ENCODE data around the gene ZNF555.

ZNF555 gene

DNA sequence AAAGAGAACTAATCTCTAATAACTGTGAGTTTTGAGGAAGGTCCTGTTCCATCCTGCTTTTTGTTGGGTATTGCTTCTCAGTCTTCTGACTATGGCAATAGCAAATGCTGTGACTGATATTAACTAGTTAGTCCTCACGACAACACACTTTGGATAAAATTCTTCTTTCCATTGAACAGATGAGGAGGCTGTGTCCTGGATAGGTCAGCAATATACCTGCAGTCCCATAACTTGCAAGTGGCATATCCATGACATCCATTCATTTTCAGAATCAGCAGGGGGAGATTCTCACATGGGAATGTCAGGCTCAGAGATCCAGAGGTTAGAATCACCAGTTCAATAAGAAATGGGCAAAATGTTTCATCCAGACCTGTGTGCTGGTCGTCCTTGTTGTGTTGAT, 14.3 kb upstream of the ZNF555 start:
- no peak for DNase-seq (ENCODE audit: low read depth)

DNA sequence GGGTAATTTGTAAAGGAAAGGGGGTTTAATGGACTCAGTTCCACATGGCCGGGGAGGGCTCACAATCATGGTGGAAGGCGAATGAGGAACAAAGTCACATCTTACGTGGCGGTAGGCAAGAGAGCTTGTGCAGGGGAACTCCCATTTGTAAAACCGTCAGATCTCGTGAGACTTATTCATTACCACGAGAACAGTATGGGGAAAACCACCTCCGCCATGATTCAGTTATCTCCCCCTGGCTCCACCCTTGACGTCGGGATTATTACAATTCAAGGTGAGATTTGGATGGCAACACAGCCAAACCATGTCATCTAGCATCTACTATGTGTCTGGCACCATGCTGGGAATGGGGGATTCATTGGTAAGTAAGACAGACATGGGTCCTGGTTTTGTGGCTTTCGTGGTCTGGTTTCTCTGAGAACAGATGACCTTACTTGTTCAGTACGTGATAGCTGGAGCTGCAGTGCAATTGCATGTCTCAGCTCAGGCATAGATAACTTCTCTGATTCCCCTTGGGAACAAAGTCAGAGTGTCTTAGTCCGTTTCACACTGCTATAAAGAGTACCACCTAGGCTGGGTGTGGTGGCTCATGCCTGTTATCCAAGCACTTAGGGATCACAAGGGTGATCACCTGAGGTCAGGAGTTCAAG, 13.3 kb upstream of the ZNF555 start:
- no peak for DNase-seq (ENCODE audit: low read depth)

DNA sequence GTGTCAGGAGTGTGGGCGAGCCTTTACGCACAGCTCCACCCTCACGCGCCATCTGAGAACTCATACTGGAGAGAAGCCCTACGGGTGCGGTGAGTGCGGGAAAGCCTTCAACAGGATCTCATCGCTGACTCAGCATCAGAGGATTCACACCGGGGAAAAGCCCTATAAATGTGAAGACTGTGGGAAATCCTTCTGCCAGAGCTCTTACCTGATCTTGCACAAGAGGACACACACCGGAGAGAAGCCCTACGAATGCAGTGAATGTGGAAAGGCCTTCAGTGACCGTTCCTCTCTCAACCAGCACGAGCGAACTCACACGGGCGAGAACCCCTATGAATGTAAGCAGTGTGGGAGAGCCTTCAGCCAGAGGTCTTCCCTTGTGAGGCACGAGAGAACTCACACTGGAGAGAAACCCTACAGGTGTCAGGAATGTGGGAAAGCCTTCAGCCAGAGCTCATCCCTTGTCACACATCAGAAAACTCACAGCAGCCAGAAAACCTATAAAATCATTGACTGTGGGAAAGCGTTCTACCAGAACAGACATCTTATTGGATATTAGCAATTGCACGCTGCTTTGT, 6.9 kb upstream of the ZNF555 start:
- DNase-seq (ENCODE audit: low read depth), result no peak

DNA sequence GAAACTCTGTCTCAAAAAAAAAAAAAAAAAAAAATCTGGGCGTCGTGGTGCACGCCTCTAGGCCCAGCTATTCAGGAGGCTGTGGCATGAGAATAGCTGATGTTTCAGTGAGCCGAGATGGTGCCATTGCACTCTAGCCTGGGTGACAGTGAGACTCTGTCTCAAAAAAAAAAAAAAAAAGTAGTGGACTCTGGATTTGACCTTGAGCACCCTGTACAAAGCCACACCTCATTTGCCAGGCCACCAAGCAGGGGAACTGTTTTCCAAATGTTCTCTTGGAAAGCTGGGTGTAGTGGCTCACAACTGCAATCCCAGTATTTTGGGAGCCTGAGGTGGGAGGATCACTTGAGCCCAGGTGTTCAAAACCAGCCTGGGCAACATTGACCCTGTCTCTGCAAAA, 3.8 kb upstream of the ZNF555 start:
- no peak for DNase-seq (ENCODE audit: low read depth)

DNA sequence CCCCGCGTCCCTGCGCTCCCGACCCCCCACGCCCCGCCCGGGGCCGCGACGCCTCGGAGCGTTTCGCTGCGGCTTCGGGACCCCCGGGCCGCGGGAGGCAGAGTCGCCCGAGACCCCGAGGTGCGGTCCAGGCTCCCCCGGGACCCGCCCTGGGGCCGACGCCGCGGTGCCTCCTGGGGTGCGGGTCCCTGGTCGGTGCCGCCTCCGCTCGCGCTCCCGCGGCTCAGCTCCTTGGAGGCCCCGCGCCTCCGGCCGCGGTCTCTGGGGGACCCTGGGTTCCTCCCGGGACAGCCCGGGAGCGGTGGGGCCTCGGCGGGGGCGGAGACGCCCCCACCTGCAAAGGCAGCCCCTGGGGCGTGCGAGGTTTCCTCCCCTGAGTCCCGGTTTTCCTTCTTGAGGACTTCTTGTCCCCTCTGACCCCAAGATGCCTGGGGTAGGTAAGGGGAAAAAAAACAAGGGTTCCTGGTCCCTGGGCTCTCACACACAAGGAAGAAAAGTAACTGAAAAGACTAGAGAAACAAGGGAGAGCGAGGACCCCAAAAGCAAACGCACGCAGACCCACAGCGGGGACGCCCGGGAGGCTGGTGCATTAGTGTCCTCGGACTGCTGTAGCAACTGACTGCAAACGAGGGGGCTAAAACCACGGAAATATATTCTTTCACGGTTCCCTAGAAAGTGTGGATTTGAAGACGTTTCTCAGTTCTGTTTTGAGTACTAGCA, 740 bp downstream of the ZNF555 start:
- DNase-seq (ENCODE audit: low read depth), result no peak

DNA sequence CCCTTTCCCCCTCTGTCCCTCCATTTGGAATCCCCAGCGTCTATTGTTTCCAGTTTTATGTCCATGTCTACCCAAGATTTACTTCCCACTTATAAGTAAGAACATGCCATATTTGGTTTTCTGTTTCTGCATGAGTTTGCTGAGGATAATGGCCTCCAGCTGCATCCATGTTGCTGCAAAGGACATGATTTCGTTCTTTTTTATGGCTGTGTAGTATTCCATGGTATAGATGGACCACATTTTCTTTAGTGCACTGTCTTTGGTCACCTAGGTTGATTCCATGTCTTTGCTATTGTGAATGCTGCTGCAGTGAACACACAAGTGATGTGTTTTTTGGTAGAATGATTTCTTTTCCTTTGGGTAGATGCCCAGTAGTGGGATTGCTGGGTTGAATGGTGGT, 3.8 kb downstream of the ZNF555 start:
- DNase-seq (ENCODE audit: low read depth), result no peak

DNA sequence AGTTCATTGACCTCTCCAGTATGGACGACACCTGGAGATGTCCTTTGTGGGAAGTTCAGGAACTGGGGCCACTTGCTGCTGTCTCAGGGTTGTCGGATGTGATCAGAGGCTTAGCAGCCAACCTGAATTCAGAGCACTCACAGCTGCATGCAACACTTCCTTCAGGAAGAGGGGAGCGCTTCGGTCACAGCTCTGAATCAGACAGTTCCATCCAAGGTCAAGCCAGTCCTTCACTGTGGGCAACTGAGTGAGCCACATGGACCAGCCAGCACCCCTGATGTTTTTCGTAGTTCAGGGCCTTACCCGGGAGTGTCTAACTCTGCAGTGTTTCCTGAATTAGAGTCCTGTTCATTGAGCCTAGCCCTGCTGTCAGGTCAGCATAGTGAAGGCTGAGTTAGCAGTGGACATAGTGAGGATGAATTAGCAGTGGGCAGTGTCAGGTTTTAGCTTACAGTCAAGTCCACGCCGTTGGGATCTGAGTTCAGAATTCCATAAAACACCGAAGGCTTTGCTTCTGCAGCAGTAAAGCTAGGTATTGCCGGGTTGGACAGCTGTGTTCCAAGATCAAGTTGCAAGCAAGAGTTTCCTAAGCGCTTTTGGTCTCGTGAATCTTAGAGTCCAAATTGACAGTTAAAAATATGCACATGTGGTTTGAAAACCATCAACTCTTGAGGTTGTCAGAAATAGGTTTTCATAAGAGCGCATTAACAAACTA, 5.1 kb downstream of the ZNF555 start:
- DNase-seq (ENCODE audit: low read depth), result no peak

DNA sequence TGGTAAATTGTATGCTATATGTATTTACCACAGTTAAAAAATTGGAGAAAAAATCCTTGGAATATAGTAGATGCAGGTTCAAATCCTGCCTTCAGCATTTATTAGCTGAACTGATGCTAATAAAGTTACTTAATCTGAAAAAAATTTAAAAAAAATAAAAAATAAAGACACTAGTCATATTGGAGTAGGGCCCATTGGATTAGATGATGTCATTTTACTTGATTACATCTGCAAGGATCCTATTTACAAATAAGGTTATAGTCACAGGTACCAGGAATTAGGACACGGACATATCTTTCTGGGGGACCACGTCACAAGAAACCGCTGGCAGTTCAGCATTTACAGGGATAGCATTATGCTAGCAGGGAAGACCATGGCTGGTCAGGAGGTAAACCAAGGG, 6.2 kb downstream of the ZNF555 start:
- DNase-seq (ENCODE audit: low read depth), result no peak

DNA sequence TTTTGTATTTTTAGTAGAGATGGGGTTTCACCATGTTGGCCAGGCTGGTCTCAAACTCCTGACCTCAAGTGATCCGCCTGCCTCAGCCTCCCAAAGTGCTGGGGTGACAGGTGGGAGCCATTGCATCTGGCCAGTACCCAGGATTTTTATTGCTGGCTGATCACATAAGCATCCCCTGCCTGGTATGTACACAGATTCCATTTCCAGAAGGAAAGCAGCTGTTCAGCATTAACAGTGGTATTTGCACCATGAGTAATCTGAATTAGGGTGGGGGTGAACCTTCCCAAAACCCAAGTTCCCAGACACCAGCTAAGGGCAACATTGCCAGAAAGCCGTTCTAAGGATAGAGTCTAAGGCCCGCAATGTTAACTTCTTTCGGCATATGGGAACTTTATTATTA, 7.3 kb downstream of the ZNF555 start:
- DNase-seq (ENCODE audit: low read depth), result no peak

DNA sequence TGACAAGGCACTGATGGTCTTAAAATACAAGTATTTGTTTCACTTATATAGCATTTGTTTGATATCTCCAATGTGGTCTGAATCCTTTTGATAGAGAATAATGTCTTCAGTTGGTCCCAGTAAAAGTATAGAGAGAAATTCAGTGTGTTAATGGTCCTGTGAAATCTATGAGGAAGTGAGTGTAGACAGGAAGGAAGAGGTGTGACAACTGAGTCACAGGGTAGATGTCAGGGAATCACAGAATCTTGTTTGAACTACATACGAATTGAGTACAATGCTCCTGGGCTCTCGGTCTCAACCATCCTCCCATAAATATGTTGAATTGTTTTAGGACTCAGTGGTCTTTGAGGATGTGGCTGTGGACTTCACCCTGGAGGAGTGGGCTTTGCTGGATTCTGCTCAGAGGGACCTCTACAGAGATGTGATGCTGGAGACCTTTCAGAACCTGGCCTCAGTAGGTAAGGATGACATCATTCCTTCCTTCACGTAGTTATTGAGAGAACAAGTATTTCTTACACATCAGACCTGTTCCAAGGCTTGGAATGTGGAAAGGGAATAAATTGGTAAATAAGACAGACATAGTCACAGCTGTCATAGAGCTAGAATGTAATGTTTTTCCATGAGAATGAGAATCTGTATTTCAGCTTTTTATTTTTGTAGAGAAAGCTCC, 9.1 kb downstream of the ZNF555 start:
- no peak for DNase-seq (ENCODE audit: low read depth)

DNA sequence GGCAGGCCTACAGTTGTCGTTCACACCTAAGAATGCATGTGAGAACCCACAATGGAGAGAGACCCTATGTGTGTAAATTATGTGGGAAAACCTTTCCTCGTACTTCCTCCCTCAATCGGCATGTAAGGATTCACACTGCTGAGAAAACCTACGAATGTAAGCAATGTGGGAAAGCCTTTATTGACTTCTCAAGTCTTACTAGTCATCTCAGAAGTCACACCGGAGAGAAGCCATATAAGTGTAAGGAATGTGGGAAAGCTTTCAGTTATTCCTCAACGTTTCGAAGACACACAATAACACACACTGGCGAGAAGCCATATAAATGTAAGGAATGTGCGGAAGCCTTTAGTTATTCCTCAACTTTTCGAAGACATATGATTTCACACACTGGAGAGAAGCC, 11.3 kb downstream of the ZNF555 start:
- DNase-seq (ENCODE audit: low read depth), result no peak

DNA sequence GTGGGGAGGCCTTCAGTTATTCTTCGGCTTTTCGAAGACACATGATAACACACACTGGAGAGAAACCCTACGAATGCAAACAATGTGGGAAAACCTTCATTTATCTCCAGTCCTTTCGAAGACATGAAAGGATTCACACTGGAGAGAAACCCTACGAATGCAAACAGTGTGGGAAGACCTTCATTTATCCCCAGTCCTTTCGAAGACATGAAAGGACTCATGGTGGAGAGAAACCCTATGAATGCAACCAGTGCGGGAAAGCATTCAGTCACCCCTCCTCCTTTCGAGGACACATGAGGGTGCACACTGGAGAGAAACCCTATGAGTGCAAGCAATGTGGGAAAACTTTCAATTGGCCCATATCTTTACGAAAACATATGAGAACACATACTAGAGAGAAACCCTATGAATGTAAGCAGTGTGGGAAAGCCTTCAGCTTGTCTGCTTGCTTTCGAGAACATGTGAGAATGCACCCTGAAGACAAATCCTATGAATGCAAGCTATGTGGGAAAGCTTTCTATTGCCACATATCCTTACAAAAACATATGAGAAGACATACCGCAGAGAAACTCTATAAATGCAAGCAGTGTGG, 11.8 kb downstream of the ZNF555 start:
- DNase-seq (ENCODE audit: low read depth), result no peak

DNA sequence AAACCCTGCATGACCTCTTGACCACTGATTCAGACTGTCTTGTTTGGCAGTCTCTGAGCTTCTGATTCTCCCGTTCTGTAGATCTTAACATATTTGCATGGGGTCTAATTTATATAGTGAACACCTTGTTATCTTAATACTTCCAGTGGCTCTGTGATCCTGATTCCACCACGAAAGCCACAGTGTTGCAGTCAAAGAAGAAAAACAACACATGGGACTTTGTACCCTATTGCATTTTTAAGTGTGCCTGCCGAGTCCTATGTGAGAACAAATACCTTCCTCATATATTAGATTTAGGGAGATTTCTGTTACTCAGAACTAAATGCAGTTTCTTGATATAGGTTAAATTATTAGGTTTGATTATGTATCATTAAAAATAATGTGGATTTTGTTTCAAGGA, 13.6 kb downstream of the ZNF555 start:
- DNase-seq (ENCODE audit: low read depth), result no peak

DNA sequence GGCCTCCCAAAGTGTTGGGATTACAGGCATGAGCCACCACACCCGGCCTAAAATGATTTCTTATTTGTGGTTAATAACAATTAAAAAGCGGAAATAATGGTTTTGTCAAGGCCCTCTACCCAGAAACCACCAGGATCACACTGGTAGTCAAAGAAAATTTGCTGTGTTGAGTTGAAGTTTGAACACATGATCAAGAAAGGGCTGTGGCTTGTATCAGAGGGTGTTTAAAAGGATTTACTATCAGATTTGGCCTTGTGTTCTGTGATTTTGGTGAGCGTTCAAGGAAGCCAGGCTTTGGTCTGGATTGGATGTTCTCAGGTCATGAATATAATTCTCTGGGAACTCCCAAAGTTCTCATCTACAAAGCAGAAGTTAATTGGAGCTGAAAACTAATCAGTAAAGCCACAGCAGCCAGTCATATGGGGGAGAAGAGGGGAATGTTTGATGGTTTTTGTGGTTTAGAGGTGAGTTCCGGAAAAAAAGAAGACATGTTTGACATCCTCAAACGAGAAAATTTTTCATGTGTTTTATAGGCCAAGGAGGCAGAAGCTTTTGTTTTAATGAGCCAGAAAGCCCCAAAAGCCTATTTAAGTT, 15.3 kb downstream of the ZNF555 start:
- no peak for DNase-seq (ENCODE audit: low read depth)

DNA sequence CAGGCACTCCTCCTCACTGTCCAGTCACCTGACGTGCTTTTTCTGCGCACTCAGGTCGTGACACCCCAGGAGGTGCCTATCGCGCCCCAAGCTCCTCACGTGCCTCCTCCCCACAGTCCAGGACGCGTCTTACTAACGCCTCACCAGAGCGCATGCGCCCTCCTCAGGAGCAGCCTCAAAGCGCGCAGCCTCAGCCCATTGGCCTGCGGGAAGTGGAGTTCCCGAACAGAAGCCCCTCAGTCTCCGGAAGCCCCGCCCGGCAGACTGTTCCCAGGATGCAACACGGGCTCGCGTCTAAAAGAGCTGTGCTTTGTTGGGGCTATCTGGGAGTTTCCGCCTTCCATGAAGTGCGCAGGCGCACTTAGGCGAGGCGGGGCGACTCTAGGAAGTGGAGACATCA, 17.6 kb downstream of the ZNF555 start:
- DNase-seq (ENCODE audit: low read depth), result no peak

DNA sequence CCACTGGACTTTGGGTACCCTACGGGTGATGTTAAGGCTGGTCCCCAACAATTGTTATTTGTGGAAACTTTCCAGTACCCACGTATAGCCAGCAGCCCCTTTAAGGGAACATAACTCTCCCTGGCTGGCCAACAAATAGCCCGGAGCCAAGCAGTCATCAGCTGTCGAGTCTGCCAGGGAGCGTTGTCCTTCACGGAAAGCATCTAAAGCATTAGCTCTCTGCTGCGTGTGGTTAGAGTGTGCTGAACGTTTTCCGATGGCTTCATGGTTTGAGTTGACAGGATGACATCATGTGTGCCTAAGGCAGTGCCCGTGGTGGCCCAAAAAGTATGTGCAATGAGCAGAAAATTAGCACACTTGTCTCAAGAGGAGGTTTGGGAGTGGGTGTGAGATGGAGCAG, 22.5 kb downstream of the ZNF555 start:
- DNase-seq (ENCODE audit: low read depth), result no peak

DNA sequence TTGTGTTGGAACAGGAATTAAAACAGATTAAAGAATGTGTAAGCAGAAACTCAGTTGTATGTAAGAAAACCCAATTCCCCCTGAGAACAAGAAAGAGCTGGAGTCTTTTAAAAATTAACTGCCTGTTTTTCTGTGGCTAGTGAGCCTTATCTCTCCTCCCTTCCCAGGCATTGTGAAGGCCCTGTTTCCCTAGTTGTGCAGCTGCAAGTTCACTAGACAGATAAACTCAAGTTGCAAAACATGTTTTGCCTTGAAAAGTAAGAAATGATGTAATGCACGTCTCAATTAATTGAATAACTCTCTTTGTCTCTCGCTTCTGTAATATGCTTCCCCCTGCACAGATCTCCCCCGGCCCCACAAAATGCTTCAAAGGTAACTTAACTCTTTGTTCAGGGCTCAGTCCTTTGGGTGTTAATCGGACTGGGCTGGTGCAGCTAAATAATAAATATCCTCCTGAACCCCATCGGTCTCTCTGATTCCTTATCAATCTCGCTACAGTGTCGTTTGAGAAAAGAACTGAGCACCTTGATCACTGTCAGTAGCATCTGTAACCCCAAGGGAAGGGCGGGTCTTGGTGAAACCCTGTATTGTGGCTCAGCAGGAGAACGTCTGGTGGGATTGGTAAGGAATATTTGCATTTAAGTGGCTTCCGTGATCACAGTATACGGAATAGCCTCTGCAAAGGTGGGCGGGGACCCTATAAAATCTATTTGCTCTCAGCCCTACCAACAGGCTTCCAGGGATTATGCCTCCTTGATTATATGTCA, 24.2 kb downstream of the ZNF555 start:
- no peak for DNase-seq (ENCODE audit: low read depth)

DNA sequence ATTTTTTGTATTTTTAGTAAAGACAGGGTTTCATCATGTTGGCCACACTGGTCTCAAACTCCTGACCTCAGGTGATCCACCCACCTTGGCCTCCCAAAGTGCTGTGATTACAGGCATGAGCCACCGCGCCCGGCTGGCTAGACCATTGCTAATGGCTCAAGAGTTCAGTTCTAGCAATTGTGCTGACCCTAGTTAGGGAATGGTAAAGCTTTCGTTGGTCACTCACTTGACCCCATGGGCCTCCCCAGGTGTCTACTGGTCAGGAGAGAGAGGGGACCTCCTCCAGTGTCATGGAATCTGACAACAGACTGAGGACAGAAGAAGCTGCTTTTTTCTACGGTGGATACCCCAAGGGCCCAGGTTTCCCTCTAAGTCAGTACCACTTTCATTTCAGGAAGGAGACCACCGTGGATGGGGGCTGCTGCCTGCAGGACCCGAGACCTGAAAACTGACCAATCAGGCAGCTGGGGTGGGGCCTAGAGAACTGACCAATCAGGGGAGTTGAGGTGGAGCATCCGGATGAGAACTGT, 25.3 kb downstream of the ZNF555 start:
- DNase-seq (ENCODE audit: low read depth), result no peak

DNA sequence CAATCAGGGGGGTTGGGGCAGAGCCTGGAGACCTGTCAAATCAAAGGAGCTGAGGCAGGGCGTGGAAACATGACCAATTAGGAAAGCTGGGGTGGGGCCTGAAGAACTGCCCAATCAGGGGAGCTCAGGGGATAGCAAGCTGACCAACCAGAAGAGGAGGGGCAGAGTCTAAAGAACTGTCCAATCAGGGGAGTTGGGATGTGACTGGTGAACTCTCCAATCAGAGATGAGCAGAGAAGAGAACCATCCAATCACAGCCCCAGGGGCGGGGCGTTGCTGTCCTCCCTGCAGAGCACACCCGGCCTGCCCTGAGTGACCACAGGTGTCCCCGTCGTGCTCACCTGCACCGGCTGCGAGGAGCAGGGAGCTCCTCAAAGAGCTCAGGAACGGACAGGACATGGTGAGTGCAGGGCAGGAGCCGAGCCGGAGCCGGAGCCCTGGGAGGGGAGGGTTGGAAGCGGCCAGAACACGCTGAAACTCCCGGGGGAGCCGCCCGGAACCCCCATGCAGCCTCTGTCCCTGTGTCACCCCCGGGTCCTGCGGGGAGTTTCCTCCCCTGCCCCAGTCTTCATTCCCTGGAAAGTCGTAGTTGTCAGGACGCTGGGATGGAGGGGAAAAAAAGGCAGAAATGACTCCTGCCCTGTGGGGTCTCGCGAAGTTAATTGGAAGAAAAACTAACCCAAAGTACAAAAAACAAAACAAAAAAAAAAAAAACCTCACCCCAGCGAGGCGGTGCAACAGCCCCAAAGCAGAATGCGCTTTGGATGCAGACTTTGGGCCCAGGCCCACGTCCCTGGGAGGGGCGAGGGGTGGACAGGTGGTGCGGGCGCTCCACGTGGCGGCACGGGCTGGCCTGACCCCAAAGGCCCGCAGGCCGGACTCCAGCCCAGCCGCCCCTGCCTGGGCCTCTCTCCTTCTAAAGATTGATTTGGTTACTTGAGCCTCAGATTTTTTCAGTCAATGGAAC, 26.0 kb downstream of the ZNF555 start, which contains the start of gene ZNF556:
Gene ZNF556, plus strand, starts transcription at position 311 of the 967 bp plus-strand sequence. Its CDS starts 87 bp downstream, at position 398.
- no peak for DNase-seq (ENCODE audit: low read depth)

All from stimulated activated CD4-positive, alpha-beta T cell treated with anti-CD3 and anti-CD28 coated beads, Interleukin-2, amount 100 ng/mL, for 4 hours (primary cell).